DOHH2 (cell line): ENCODE measurements around the gene AKAP8L.

Experiments
- H3F3A ChIP-seq: fragments of 200-600 bp; sonication (generic), shearing (Covaris generic); 2 replicates; pipeline ENCODE4 v1.6.0; 2016; ENCODE audit warnings: antibody characterized with exemption, mild to moderate bottlenecking; ENCODE audit not compliant: control insufficient read depth, insufficient read depth
- H3K27ac ChIP-seq: fragments of 200-600 bp; sonication (generic); 2 replicates; pipeline ENCODE4 v1.5.1; 2014; ENCODE audit warnings: low read depth, mild to moderate bottlenecking, low read length, moderate library complexity
- H3K27me3 ChIP-seq: fragments of 200-600 bp; sonication (generic); 2 replicates; pipeline ENCODE4 v1.6.1; 2014; ENCODE audit warnings: mild to moderate bottlenecking, low read length, mixed read lengths; ENCODE audit not compliant: control insufficient read depth
- H3K36me3 ChIP-seq: fragments of 200-600 bp; sonication (generic); 2 replicates; pipeline ENCODE4 v1.6.1; 2014; ENCODE audit warnings: mild to moderate bottlenecking, low read length, moderate library complexity, mixed read lengths; ENCODE audit not compliant: control insufficient read depth
- H3K4me1 ChIP-seq: fragments of 200-600 bp; sonication (generic); 2 replicates; pipeline ENCODE4 v1.6.1; 2014; ENCODE audit warnings: mild to moderate bottlenecking, low read length, mixed read lengths; ENCODE audit not compliant: control insufficient read depth
- H3K4me2 ChIP-seq: fragments of 200-600 bp; sonication (generic); 2 replicates; pipeline ENCODE4 v1.6.0; 2014; ENCODE audit warnings: mild to moderate bottlenecking, low read length, moderate library complexity
- H3K4me3 ChIP-seq: fragments of 200-600 bp; sonication (generic); 2 replicates; pipeline ENCODE4 v1.5.1; 2014; ENCODE audit warnings: mild to moderate bottlenecking, low read length, mixed read lengths
- H3K79me2 ChIP-seq: fragments of 200-600 bp; sonication (generic); 2 replicates; pipeline ENCODE4 v1.6.1; 2014; ENCODE audit warnings: mild to moderate bottlenecking, low read length, mixed read lengths; ENCODE audit not compliant: control insufficient read depth
- H3K9me2 ChIP-seq: fragments of 200-600 bp; sonication (generic); replicated peaks from 2 replicates; pipeline ENCODE4 v1.6.1; 2014; ENCODE audit warnings: mild to moderate bottlenecking, low read length, mixed read lengths; ENCODE audit not compliant: control insufficient read depth
- H3K9me3 ChIP-seq: fragments of 200-600 bp; sonication (generic); 2 replicates; pipeline ENCODE4 v1.6.1; 2014; ENCODE audit warnings: antibody characterized with exemption, low read length, mixed read lengths; ENCODE audit not compliant: control insufficient read depth, insufficient read depth
- H4K20me1 ChIP-seq: fragments of 200-600 bp; sonication (generic); 2 replicates; pipeline ENCODE4 v1.6.0; 2014; ENCODE audit warnings: low read depth, mild to moderate bottlenecking, antibody characterized with exemption, low read length, moderate library complexity; ENCODE audit not compliant: control insufficient read depth, insufficient read depth
- EZH2phosphoT487 ChIP-seq: fragments of 200-600 bp; sonication (generic); IDR thresholded peaks from 2 replicates; pipeline ENCODE4 v1.6.1; 2017; ENCODE audit warnings: borderline replicate concordance, mild to moderate bottlenecking, antibody characterized with exemption, low read length, moderate library complexity, mixed read lengths
- TF ChIP-seq, protein P1 (sequence below): fragments of 200-600 bp; sonication (generic); IDR thresholded peaks from one replicate; pipeline ENCODE4 v1.5.1; 2014; ENCODE audit warnings: antibody characterized with exemption, mild to moderate bottlenecking, low read depth, low read length; ENCODE audit not compliant: poor library complexity, severe bottlenecking

The AKAP8L gene

DNA sequence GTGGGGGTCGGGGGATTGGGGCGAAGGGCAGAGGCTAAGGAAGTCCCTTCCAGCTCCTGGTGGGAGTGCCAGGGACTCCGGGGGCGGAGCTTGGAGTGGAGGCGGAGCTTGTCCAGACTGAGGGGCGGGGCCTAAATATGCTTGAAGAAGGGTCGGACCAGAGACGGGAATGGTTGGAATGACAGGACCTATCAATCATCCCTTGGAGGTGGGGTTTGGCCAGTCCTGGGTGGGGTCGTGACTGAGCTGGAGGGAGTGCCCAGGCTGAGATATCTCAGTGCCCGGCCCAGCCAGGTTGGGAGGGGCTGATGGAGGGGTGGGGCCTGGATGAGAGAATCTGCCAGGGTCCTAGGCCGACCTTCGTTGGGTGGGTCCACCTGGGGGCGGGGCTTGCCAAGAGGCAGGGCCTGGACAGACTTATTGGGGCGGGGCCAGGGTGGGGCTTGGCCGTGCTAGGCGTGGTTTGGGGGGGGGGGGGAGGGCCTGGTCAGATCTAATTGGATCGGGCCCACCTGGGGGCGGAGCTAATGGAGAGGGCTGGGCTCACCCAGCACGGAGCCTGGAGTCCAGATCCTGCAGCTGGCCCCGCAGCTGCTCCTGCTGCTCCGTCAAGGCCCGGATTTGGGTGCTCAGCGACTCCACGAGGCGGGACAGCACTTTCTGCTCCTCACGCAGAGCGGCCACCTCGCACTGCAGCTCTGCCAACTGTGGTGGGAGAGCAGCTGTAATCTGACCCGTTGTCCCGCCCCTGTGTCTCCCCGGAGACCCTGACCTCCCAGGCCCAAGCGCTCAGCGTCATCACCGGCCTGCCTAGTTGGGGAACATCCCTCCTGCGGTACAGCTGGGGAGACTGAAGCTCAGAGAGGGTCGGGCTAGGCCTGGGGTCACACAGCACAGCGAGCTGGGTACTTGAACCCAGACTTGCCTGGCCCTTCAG lies 33.6 kb upstream of the AKAP8L start:
- Histone ChIP-seq H3K9me2 (no peaks in the 10 kb centered on the region; the same call in 1 of the 2 replicates), H4K20me1 (no peaks in the 10 kb centered on the region), H3K27me3 (peaks cover 11% of the 10 kb centered on the region), H3K9me3 (no peaks in the 10 kb centered on the region), H3K36me3 (peaks cover 27% of the 10 kb centered on the region), H3K79me2 (no peaks in the 10 kb centered on the region), H3K27ac (no peak overlapping the region), H3K4me1 (peaks cover 19% of the 10 kb centered on the region), H3K4me3 (no peak overlapping the region), H3F3A (peaks cover 21% of the 10 kb centered on the region), H3K4me2 (no peak overlapping the region)
- no peak for TF ChIP-seq EZH2phosphoT487
- TF ChIP-seq, protein P1, sequence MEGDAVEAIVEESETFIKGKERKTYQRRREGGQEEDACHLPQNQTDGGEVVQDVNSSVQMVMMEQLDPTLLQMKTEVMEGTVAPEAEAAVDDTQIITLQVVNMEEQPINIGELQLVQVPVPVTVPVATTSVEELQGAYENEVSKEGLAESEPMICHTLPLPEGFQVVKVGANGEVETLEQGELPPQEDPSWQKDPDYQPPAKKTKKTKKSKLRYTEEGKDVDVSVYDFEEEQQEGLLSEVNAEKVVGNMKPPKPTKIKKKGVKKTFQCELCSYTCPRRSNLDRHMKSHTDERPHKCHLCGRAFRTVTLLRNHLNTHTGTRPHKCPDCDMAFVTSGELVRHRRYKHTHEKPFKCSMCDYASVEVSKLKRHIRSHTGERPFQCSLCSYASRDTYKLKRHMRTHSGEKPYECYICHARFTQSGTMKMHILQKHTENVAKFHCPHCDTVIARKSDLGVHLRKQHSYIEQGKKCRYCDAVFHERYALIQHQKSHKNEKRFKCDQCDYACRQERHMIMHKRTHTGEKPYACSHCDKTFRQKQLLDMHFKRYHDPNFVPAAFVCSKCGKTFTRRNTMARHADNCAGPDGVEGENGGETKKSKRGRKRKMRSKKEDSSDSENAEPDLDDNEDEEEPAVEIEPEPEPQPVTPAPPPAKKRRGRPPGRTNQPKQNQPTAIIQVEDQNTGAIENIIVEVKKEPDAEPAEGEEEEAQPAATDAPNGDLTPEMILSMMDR: no peak

DNA sequence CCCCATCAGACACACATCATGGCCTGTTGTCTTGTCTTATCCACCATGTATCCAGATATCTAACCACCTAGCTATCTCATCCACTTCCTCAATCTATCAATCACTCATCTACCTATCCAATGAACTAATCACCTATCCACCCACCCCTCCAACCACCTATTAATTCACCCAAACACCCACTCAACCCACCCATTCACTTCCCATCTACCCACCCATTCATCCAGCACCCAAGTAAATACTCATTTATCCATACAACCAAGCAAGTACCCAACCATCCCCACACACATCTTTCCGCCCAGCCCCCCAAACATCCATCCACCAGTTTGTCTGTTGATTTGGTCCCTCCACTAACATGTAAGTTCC lies 31.7 kb upstream of the AKAP8L start:
- H3K79me2 ChIP-seq: no peaks in the 10 kb centered on the region
- no peaks in the 10 kb centered on the region for H4K20me1 ChIP-seq
- peaks cover 12% of the 10 kb centered on the region for H3K27me3 ChIP-seq
- peak overlapping the region; percentile 70 for H3K4me3 ChIP-seq
- H3K9me2 ChIP-seq: no peaks in the 10 kb centered on the region; the same call in 1 of the 2 replicates
- no peaks in the 10 kb centered on the region for H3K9me3 ChIP-seq
- peaks cover 20% of the 10 kb centered on the region for H3K36me3 ChIP-seq
- H3K4me1 ChIP-seq: peaks cover 19% of the 10 kb centered on the region
- H3F3A ChIP-seq: peaks cover 21% of the 10 kb centered on the region
- TF ChIP-seq EZH2phosphoT487: no peak
- TF ChIP-seq, protein P1: no peak
- H3K27ac ChIP-seq: no peak overlapping the region
- peak overlapping the region; percentile 74 for H3K4me2 ChIP-seq

DNA sequence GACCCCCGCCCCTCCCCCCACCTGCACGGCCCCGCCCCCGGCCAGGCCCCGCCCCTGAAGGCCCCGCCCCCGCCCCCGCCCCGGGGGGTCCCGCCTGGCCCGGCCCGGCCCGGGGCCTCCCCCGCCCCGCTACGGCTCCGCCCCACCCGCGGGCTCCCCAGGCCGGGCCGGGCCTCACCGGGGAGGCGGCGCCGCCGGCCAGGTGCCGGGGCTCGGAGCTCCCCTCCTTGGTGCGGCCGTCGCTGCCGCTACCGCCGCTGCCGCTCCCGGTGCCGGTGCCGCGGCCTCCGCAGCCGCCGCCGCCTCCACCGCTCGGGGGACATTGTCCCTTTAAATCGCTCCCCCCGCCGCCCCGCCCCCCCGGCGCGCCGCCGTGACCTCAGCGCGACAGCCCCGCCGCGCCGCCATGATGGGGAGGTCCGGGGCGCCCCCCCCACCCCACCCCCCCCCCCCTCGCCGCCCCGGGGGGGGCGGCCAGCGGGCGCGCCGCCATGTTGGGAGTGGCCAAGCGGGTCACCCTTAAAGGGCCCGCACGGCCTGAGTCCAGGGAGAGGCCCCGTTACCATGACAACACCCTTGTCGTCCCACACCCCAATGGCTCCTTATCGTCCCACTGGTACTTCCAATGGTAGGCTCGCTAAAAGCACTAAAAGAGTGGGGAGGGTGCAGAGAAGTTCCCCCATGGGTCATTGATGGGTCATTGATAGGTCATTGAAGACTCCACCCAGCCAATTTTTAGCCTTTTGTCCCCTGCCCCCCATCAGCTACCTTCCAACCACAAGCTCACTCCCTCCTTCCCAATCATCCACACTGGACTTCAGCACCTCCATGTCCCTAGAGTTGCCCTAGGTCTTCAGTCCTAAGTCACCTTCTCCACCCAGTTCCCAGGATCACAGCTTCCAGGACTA lies 31.1 kb upstream of the AKAP8L start, which contains the start of gene WIZ:
WIZ (minus strand) TSS at position 337 of the 908 bp plus-strand sequence. CDS start 1,649 bp downstream, outside the sequence.
- no peaks in the 10 kb centered on the region for H4K20me1 ChIP-seq
- no peak within 1 kb of the TSS for H3K27ac ChIP-seq
- peak within 1 kb of the TSS; percentile 74 for H3K4me2 ChIP-seq
- TF ChIP-seq, protein P1: no peak
- TF ChIP-seq EZH2phosphoT487: no peak
- H3K79me2 ChIP-seq: no peaks in the 10 kb centered on the region
- peaks cover 12% of the 10 kb centered on the region for H3K27me3 ChIP-seq
- H3K9me3 ChIP-seq: no peaks in the 10 kb centered on the region
- peaks cover 20% of the 10 kb centered on the region for H3K36me3 ChIP-seq
- H3K9me2 ChIP-seq: no peaks in the 10 kb centered on the region; the same call in 1 of the 2 replicates
- peak within 1 kb of the TSS; percentile 70 for H3K4me3 ChIP-seq
- H3F3A ChIP-seq: peaks cover 21% of the 10 kb centered on the region
- H3K4me1 ChIP-seq: peaks cover 19% of the 10 kb centered on the region
